ENCODE measurements around the gene NCOA3.

The NCOA3 gene

GRCh38 chr20:47663354-47664067 lies 161.8 kb downstream of the NCOA3 start:
- peak; percentile 82 for DNase-seq
- H3K36me3 Mint-ChIP-seq (ENCODE audit: low read depth), result peaks cover 63% of the 10 kb centered on the region
- peaks cover 7% of the 10 kb centered on the region for H3K4me1 Mint-ChIP-seq (ENCODE audit: low read depth)
- H3K4me3 Mint-ChIP-seq, result no peak overlapping the region
- no peak overlapping the region for H3K27ac Mint-ChIP-seq
- no peaks in the 10 kb centered on the region for H3K9me3 Mint-ChIP-seq
- H3K27me3 Mint-ChIP-seq, result no peaks in the 10 kb centered on the region

GRCh38 chr20:47664068-47664437 lies 162.4 kb downstream of the NCOA3 start:
- Mint-ChIP-seq H3K27me3 (no peaks in the 10 kb centered on the region), H3K9me3 (no peaks in the 10 kb centered on the region), H3K27ac (no peak overlapping the region), H3K4me3 (no peak overlapping the region), H3K36me3 (ENCODE audit: low read depth) (peaks cover 57% of the 10 kb centered on the region), H3K4me1 (ENCODE audit: low read depth) (peaks cover 7% of the 10 kb centered on the region)
- no peak for DNase-seq

GRCh38 chr20:47664744-47665143 lies 163.1 kb downstream of the NCOA3 start:
- peaks cover 51% of the 10 kb centered on the region for H3K36me3 Mint-ChIP-seq (ENCODE audit: low read depth)
- no peaks in the 10 kb centered on the region for H3K9me3 Mint-ChIP-seq
- peak overlapping the region; percentile 4 for H3K27ac Mint-ChIP-seq
- no peak overlapping the region for H3K4me3 Mint-ChIP-seq
- DNase-seq, result peak; percentile 29
- H3K4me1 Mint-ChIP-seq (ENCODE audit: low read depth), result peaks cover 7% of the 10 kb centered on the region
- H3K27me3 Mint-ChIP-seq, result no peaks in the 10 kb centered on the region

- no peak overlapping the region for H3K4me3 Mint-ChIP-seq
- no peaks in the 10 kb centered on the region for H3K27me3 Mint-ChIP-seq
- peaks cover 7% of the 10 kb centered on the region for H3K4me1 Mint-ChIP-seq (ENCODE audit: low read depth)
- peak overlapping the region; percentile 4 for H3K27ac Mint-ChIP-seq
- H3K36me3 Mint-ChIP-seq (ENCODE audit: low read depth), result peaks cover 45% of the 10 kb centered on the region
- peak; percentile 31 for DNase-seq
- H3K9me3 Mint-ChIP-seq, result no peaks in the 10 kb centered on the region
These were observed 163.7 kb downstream of the NCOA3 start for GRCh38 chr20:47665221-47665991.

- no peaks in the 10 kb centered on the region for H3K9me3 Mint-ChIP-seq
These were observed 164.6 kb downstream of the NCOA3 start for GRCh38 chr20:47666304-47666703.

GRCh38 chr20:47667086-47667485 lies 165.4 kb downstream of the NCOA3 start:
- Mint-ChIP-seq H3K9me3 (no peaks in the 10 kb centered on the region), H3K27ac (peak overlapping the region; percentile 37), H3K36me3 (ENCODE audit: low read depth) (peaks cover 29% of the 10 kb centered on the region), H3K4me3 (no peak overlapping the region), H3K4me1 (ENCODE audit: low read depth) (peaks cover 7% of the 10 kb centered on the region), H3K27me3 (no peaks in the 10 kb centered on the region)
- DNase-seq, result no peak

More at GRCh38 chr20:47666304-47666703, 164.6 kb downstream of the NCOA3 start:
- Mint-ChIP-seq H3K27me3 (no peaks in the 10 kb centered on the region), H3K27ac (peak overlapping the region; percentile 41), H3K4me3 (no peak overlapping the region), H3K36me3 (ENCODE audit: low read depth) (peaks cover 37% of the 10 kb centered on the region), H3K4me1 (ENCODE audit: low read depth) (peaks cover 7% of the 10 kb centered on the region)
- peak; percentile 30 for DNase-seq

GRCh38 chr20:47667531-47668312 lies 166.0 kb downstream of the NCOA3 start:
- Mint-ChIP-seq H3K36me3 (ENCODE audit: low read depth) (peaks cover 22% of the 10 kb centered on the region), H3K9me3 (no peaks in the 10 kb centered on the region), H3K4me3 (no peak overlapping the region), H3K27me3 (no peaks in the 10 kb centered on the region), H3K4me1 (ENCODE audit: low read depth) (peaks cover 4% of the 10 kb centered on the region), H3K27ac (peak overlapping the region; percentile 55)
- DNase-seq, result no peak

- Mint-ChIP-seq H3K27ac (no peak overlapping the region), H3K4me3 (no peak overlapping the region), H3K36me3 (ENCODE audit: low read depth) (peaks cover 15% of the 10 kb centered on the region), H3K4me1 (ENCODE audit: low read depth) (peaks cover 2% of the 10 kb centered on the region), H3K9me3 (no peaks in the 10 kb centered on the region), H3K27me3 (no peaks in the 10 kb centered on the region)
- no peak for DNase-seq
These were observed 166.8 kb downstream of the NCOA3 start for GRCh38 chr20:47668313-47669151.

GRCh38 chr20:47669152-47669425 lies 167.4 kb downstream of the NCOA3 start:
- no peak for DNase-seq
- Mint-ChIP-seq H3K4me3 (no peak overlapping the region), H3K9me3 (no peaks in the 10 kb centered on the region), H3K4me1 (ENCODE audit: low read depth) (no peaks in the 10 kb centered on the region), H3K27me3 (no peaks in the 10 kb centered on the region), H3K36me3 (ENCODE audit: low read depth) (peaks cover 13% of the 10 kb centered on the region), H3K27ac (no peak overlapping the region)

GRCh38 chr20:47669489-47669888 lies 167.8 kb downstream of the NCOA3 start:
- no peaks in the 10 kb centered on the region for H3K27me3 Mint-ChIP-seq
- H3K4me1 Mint-ChIP-seq (ENCODE audit: low read depth), result no peaks in the 10 kb centered on the region
- H3K36me3 Mint-ChIP-seq (ENCODE audit: low read depth), result peaks cover 12% of the 10 kb centered on the region
- no peaks in the 10 kb centered on the region for H3K9me3 Mint-ChIP-seq
- DNase-seq, result no peak
- peak overlapping the region; percentile 80 for H3K27ac Mint-ChIP-seq
- H3K4me3 Mint-ChIP-seq, result no peak overlapping the region

- no peaks in the 10 kb centered on the region for H3K27me3 Mint-ChIP-seq
- no peaks in the 10 kb centered on the region for H3K4me1 Mint-ChIP-seq (ENCODE audit: low read depth)
- no peaks in the 10 kb centered on the region for H3K9me3 Mint-ChIP-seq
- DNase-seq, result peak; percentile 25
- H3K36me3 Mint-ChIP-seq (ENCODE audit: low read depth), result peaks cover 4% of the 10 kb centered on the region
- peak overlapping the region; percentile 80 for H3K27ac Mint-ChIP-seq
- H3K4me3 Mint-ChIP-seq, result peak overlapping the region; percentile 20
These were observed 168.5 kb downstream of the NCOA3 start for GRCh38 chr20:47669927-47670890.

- Mint-ChIP-seq H3K4me1 (ENCODE audit: low read depth) (no peaks in the 10 kb centered on the region), H3K4me3 (no peak overlapping the region), H3K36me3 (ENCODE audit: low read depth) (no peaks in the 10 kb centered on the region), H3K27me3 (no peaks in the 10 kb centered on the region), H3K27ac (peak overlapping the region; percentile 5), H3K9me3 (no peaks in the 10 kb centered on the region)
- DNase-seq, result peak; percentile 28
These were observed 169.2 kb downstream of the NCOA3 start for GRCh38 chr20:47670913-47671312.

GRCh38 chr20:47672166-47672565 lies 170.5 kb downstream of the NCOA3 start:
- no peaks in the 10 kb centered on the region for H3K36me3 Mint-ChIP-seq (ENCODE audit: low read depth)

More at GRCh38 chr20:47672166-47672565, 170.5 kb downstream of the NCOA3 start:
- no peaks in the 10 kb centered on the region for H3K27me3 Mint-ChIP-seq
- no peaks in the 10 kb centered on the region for H3K4me1 Mint-ChIP-seq (ENCODE audit: low read depth)
- no peak overlapping the region for H3K4me3 Mint-ChIP-seq
- DNase-seq, result no peak
- no peaks in the 10 kb centered on the region for H3K9me3 Mint-ChIP-seq
- H3K27ac Mint-ChIP-seq, result no peak overlapping the region

Data from activated T-cell treated with anti-CD3 and anti-CD28 coated beads, Interleukin-2, amount 50 U/mL, for 24 hours (primary cell).